Lower lobe of right lung (tissue), 2 donors: ENCODE data around the gene USP40. TPM values are rescaled to one million over a fixed set of nuclear protein-coding genes. Genes with fewer than 3 reads are reported as not detected.

Source experiments
- ATAC-seq, 2 donors: fragments of 200-7000 bp; cut with Tn5 transposase; one replicate each; pipeline ENCODE4 v1.9.1; 2020 to 2022; ENCODE audit warnings: mild to moderate bottlenecking in 2 of 2, moderate library complexity in 2 of 2
- DNase-seq: peaks from one replicate; pipeline ENCODE4 v3.0.0-alpha.2; 2020
- H3K27ac ChIP-seq: fragments of 200-600 bp; one replicate; pipeline ENCODE4 v1.8.0; 2022
- H3K27me3 ChIP-seq: fragments of 200-600 bp; one replicate; pipeline ENCODE4 v1.8.0; 2022; ENCODE audit warnings: low read depth
- H3K36me3 ChIP-seq: fragments of 200-600 bp; one replicate; pipeline ENCODE4 v1.8.0; 2022; ENCODE audit warnings: mild to moderate bottlenecking
- H3K4me1 ChIP-seq: fragments of 200-600 bp; one replicate; pipeline ENCODE4 v1.8.0; 2022
- H3K4me3 ChIP-seq: fragments of 200-600 bp; one replicate; pipeline ENCODE4 v1.8.0; 2022; ENCODE audit warnings: mild to moderate bottlenecking
- H3K9me3 ChIP-seq: fragments of 200-600 bp; one replicate; pipeline ENCODE4 v1.8.0; 2022
- intact Hi-C: fragments of 100-400 bp; cut with DNase I; formaldehyde crosslinking; loops from one replicate; pipeline ENCODE4 v1.11.0; 2022
- total RNA-seq: library from RNA; stranded (reverse); fragmentation: NEBNext Ultra II Directional; extraction: Animal tissue kit (Norgen Biotek cat#: 25700); gene quantifications from one replicate; pipeline ENCODE4 v1.2.1, GENCODE V29; 2021
- TF ChIP-seq, protein P1 (sequence below): fragments of 200-600 bp; IDR thresholded peaks from one replicate; pipeline ENCODE4 v1.8.0; 2022; ENCODE audit warnings: antibody characterized with exemption, mild to moderate bottlenecking
- donor health status: DM: no; HTN: yes; CAD: no; lungs with severe emphysema.

Gene USP40
- total RNA-seq, 1 donor from 2014 or later = 45.4 TPM

DNA sequence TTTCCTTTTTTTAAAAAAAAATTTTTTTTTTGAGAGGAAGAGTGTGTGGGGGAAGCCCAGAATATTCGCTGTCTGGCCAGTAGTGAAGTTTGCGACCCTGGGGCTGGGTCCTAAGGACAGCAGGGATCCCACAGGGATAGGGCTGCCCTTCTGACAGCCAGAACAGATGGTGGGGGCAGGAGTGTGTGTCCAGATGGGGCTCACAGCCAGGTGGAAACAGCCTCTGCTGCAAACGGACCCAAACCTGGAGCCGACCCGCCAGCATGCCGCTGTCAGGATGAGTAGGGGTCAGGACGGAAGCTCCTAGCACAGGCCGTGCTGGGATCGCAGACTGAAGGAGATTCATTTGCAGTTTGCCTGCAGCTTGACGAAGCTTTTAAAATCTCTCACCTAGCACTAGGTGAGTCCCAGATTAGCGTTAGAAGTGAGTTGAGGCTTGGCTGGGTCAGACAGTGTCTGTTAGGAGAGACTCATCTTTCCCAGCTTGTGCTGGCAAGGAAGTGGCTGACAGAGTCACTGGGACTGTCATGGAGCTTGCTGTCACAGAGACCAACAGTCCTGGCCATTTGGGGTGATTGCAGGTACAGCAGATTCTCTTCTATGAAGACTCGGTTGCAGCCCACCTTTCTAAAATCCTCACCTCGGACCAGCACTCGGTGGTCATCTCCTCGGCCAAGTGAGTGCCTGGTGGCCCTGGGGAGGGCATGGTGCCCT, 118.9 kb downstream of the USP40 start:
- no peak overlapping the region for H3K27ac ChIP-seq
- intact Hi-C loops = no loop called here
- TF ChIP-seq, protein P1, sequence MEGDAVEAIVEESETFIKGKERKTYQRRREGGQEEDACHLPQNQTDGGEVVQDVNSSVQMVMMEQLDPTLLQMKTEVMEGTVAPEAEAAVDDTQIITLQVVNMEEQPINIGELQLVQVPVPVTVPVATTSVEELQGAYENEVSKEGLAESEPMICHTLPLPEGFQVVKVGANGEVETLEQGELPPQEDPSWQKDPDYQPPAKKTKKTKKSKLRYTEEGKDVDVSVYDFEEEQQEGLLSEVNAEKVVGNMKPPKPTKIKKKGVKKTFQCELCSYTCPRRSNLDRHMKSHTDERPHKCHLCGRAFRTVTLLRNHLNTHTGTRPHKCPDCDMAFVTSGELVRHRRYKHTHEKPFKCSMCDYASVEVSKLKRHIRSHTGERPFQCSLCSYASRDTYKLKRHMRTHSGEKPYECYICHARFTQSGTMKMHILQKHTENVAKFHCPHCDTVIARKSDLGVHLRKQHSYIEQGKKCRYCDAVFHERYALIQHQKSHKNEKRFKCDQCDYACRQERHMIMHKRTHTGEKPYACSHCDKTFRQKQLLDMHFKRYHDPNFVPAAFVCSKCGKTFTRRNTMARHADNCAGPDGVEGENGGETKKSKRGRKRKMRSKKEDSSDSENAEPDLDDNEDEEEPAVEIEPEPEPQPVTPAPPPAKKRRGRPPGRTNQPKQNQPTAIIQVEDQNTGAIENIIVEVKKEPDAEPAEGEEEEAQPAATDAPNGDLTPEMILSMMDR = no peak
- DNase-seq (peak; percentile 27), ATAC-seq (no peak)
- no peak overlapping the region for H3K4me3 ChIP-seq
- no peaks in the 10 kb centered on the region for H3K9me3 ChIP-seq
- peaks cover 86% of the 10 kb centered on the region for H3K36me3 ChIP-seq
- H3K4me1 ChIP-seq = no peaks in the 10 kb centered on the region
- H3K27me3 ChIP-seq = no peaks in the 10 kb centered on the region

DNA sequence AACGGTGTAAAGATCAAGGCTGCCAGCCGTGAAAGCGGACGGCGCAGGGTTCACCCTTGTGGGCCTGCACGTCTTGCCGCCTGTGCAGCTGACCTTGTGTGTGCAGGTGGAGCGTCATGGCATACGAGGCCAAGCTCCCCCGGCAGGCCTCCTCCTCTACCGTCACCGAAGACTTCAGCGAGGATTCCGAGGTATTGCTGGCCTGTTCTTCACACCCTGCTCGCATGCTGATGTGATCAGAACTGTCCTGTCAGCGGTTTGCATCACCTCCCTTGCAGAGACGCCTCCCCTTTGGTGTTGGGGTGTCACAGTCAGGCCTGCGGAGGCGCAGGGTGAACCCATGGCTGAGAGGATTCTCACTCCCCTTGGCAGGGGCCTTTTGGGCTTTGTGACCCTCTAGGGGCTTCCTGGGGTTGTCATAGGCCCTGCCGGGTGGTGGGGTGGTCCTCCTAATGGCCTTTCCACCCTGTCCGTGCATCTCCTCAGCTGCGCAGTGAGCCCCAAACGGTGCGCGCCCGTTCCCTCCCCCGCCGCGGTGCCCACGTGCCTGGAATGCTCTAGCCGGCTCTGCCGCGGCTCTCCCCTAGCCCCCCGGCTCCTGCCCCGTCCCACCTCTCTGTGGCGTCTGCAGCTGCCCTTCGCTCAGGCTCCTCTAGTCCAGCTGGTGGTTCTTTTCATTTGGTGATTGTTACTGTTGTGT, 119.8 kb downstream of the USP40 start:
- peaks cover 85% of the 10 kb centered on the region for H3K36me3 ChIP-seq
- no peak overlapping the region for H3K27ac ChIP-seq
- no peak for ATAC-seq
- H3K4me3 ChIP-seq = no peak overlapping the region
- no peaks in the 10 kb centered on the region for H3K4me1 ChIP-seq
- H3K27me3 ChIP-seq = no peaks in the 10 kb centered on the region
- TF ChIP-seq, protein P1 = no peak
- intact Hi-C loops = no loop called here
- no peaks in the 10 kb centered on the region for H3K9me3 ChIP-seq
- DNase-seq = peak; percentile 42

DNA sequence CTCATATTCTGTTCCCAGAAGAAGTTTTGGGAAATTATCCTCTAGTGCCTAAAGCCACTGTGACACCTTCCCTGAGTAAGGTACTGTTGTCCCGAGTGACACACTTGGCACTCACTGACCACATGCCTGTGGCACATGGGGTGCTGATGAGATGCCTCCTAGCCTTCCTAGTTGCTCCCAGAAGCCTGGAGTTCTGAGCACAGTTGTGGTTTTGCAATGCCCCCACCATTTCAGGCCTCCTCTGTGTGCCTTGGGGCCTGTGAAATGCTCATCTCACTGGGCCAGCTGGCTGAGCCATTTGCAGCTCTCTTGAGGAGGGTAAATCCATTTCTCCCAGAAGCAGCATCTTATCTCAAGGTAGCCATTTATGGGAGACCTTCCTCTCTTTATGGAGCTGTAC, 120.5 kb downstream of the USP40 start:
- H3K4me3 ChIP-seq = no peak overlapping the region
- H3K27ac ChIP-seq = no peak overlapping the region
- peaks cover 85% of the 10 kb centered on the region for H3K36me3 ChIP-seq
- intact Hi-C loops = no loop called here
- no peaks in the 10 kb centered on the region for H3K27me3 ChIP-seq
- H3K4me1 ChIP-seq = no peaks in the 10 kb centered on the region
- ATAC-seq (no peak), DNase-seq (no peak)
- TF ChIP-seq, protein P1 = no peak
- no peaks in the 10 kb centered on the region for H3K9me3 ChIP-seq

DNA sequence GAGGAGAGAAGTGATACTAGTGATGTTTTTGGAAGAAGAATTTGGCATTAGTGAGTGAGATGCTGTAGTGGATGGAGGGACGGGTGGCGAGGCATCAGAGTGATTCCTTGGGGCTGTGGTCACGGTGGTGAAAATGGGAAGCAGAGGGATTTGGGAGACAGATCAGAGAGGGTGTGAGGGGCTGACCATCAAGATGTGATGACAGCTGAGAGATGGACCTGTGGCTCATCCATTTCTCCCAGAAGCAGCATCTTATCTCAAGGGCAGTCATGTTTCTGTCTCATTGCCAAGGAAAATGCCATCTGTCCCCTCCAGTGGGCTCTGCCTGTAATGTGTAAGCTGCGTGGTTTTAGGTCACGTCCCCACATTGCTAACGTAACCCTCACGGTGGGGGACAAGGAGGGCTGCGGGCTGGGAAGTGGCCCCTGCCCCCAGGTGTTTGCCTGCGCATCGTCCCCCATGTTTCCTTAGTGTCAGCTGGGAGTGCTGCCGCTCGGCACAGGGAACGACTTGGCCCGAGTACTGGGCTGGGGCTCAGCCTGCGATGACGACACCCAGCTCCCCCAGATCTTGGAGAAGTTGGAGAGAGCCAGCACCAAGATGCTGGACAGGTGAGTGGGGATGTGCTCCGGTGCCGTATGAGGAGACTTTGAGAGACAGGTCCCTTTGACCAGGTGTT, 121.3 kb downstream of the USP40 start:
- no peak overlapping the region for H3K4me3 ChIP-seq
- peaks cover 81% of the 10 kb centered on the region for H3K36me3 ChIP-seq
- no peaks in the 10 kb centered on the region for H3K27me3 ChIP-seq
- TF ChIP-seq, protein P1 = no peak
- no peak for ATAC-seq
- intact Hi-C loops = no loop called here
- peak; percentile 25 for DNase-seq
- H3K4me1 ChIP-seq = no peaks in the 10 kb centered on the region
- no peaks in the 10 kb centered on the region for H3K9me3 ChIP-seq
- no peak overlapping the region for H3K27ac ChIP-seq

DNA sequence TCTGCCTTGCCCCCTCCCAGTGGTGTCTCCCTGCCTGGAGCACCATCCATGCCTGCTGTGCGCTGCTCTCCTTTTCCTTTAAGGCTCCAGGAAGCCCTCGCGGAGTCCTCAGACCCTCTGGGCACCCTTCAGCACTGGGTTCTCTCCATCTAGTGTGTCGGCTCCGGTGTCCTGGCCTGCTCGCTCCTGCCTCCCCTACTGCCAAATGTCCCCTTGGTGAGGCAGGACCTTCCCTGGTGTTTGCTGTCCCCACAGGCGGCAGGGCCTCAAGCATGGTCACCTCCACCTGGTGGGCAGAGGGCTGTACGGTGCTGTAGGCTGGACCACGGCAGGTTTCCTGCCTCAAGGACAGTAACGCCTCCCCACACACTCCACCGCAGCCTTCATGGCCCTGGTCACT, 122.1 kb downstream of the USP40 start:
- intact Hi-C loops = no loop called here
- Histone ChIP-seq H3K27ac (no peak overlapping the region), H3K27me3 (no peaks in the 10 kb centered on the region), H3K9me3 (no peaks in the 10 kb centered on the region), H3K4me3 (no peak overlapping the region), H3K4me1 (no peaks in the 10 kb centered on the region), H3K36me3 (peaks cover 81% of the 10 kb centered on the region)
- TF ChIP-seq, protein P1 = no peak
- ATAC-seq = no peak
- DNase-seq = peak; percentile 22
